Astrocyte of the hippocampus (primary cell): ENCODE measurements around the gene CAD.

Experiments used
- DNase-seq: peaks from one replicate; pipeline ENCODE4 v3.0.0; 2011; ENCODE audit warnings: low read depth, low spot score

The CAD gene

GRCh38 chr2:27280826-27281225, 63.7 kb downstream of the CAD start:
- no peak for DNase-seq

- DNase-seq = no peak
Measured at GRCh38 chr2:27281442-27281841, 64.3 kb downstream of the CAD start.

- no peak for DNase-seq
Measured at GRCh38 chr2:27281855-27282559, 64.8 kb downstream of the CAD start, which contains the start of gene TRIM54. TSS of gene TRIM54 (plus strand) at chr2:27282429. CDS start at chr2:27282732, 303 bp downstream.

GRCh38 chr2:27282892-27283291, 65.7 kb downstream of the CAD start:
- peak; percentile 59 for DNase-seq

DNA sequence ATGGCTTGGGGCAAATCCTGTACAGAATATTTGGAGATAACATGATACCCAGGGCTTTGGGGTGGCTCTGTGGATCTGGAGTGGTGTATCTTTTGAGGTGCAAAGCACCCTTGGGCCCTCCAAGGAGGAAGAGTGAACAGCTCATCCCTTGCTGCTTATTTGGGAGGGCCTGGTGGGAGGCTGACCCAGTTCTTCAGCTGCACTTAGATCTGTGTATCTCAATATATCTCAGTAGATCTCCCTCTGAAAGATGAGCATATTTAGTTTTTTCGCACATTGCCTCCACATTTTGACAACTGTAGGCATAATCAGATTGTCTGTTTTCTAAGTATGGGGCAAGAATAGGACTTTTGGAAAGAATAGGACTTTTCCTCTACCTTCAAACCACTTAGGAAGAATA, 67.8 kb downstream of the CAD start:
- no peak for DNase-seq

DNA sequence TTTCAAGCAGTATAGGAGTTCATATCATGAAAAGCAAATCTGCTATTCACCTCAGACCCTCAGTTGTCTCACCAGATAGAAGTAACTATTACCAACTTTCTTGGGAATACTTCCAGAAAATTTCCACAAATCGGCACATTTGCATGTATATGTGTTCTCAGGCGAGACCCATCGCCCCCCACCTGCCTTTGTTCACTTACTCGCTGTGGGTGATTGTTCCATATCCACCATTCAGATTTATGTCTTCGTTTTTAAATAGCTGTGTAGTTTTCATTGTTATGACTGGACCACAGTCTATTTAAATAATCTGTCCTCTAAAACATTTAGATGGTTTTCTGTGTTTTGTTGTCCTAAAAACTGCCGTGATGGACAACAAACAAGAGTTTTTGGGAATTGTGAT, 68.3 kb downstream of the CAD start:
- no peak for DNase-seq

DNA sequence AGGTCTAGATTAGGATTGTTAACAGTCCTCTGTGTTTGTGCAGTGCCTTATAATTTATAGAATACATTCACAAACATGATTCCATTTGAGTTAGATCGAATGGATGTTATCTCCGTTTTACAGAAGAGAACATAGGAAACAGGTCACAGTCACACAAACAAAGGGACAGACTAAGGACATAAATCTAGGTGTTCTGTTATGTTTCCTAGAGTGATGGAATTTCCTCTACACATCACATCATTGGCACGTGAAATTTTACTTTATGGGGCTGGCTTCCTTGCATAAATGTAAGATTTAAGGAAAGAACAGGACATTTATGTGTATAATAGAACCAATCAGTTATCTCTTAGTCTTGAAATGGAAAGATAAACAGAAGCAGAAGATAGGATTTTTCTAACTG, 71.4 kb downstream of the CAD start:
- DNase-seq = no peak

DNA sequence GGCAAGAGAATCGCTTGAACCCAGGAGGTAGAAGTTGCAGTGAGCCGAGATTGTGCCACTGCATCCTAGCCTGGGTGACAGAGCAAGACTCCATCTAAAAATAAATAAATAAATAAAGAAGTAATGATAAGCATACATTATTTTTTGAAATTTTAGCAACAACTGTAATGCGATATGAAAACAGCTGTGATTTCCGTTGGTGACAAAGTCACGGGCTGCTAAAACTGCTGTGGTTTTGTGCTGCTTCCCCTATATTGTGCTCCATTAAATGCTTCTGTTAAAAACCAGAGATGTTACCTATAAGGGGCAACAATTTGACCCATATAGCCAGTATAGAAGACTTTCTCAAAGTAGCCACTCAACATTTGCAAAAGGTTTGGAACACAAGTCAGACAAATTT, 73.4 kb downstream of the CAD start:
- DNase-seq = no peak

DNA sequence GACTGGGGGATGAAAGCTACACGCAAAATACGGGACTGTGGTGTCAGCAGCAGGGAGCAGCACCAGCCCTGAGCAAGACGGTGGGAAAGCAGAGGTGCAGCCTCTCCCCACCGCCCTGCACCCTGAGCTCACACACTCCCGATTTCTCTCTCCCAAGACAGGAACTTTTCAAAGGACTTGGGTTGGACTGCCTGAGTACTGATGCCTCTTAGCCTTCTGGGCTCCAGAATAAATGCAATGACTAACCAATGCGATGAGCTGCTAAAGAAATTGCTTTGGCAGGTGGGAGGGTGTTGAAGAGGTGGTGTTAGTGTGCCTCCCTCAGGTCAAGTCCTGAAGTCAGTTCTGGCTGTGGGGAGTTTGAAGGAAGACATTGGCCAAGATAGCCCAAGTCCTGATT, 74.7 kb downstream of the CAD start:
- DNase-seq = no peak
